ENCODE results near the gene LMO7. TPM values are rescaled to one million over a fixed set of nuclear protein-coding genes. Genes with fewer than 3 reads are reported as not detected.
"Not testable (repeated sequence)": the region's sequence is repeated elsewhere in the genome, so short reads cannot be mapped to it uniquely, and the experiment has no call there.

The LMO7 gene
- total RNA-seq, 1 experiment from 2014 or later = 11.8 TPM

DNA sequence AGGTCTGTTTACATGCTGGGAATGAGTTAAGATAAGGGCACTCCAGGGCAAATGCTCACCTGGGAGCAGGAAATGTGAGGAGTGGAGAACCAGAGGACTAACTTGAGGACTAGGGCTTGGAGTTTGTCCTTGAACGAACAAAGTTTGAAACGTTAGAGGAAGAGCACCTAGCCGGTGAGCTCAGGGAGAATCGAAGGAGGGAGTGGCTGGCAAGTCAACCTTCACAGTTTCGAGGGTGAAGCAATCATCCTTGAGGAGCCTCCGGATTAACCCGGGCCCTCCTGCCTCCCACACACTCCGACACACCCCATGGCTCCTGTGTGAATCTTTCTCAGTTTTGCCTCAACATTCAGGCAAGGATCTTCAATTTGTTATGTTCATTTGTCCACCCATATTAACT, 58.6 kb downstream of the LMO7 start:
- ChIA-PET CTCF (interaction anchor here (1.2 kb wide), 1 partner anchor 20 kb away, joined by 4 read pairs; no protein-coding TSS in a partner anchor), POLR2A (no interaction called here)
- no peak overlapping the region for H3K4me3 ChIP-seq (ENCODE audit: low read depth in 2 of 2, low read length in 2 of 2)
- ATAC-seq (no peak), DNase-seq (ENCODE audit: low read depth, low spot score) (no peak)
- in situ Hi-C loops (cut with HindIII; ENCODE audit: low pct_unique_long_range_greater_than_20kb, low sequenced_read_pairs) (no loop called here), intact Hi-C loops (cut with micrococcal nuclease; ENCODE audit: unreplicated experiment) (loop anchor here (2.0 to 5.0 kb wide), 4 partner anchors 103 to 1208 kb away; no protein-coding TSS in a partner anchor)
- no peak overlapping the region for H3K27ac ChIP-seq (ENCODE audit: low read length)
- H3K27me3 ChIP-seq (ENCODE audit: control insufficient read depth, insufficient read depth, low read length) = no peaks in the 10 kb centered on the region
- no peaks in the 10 kb centered on the region for H3K36me3 ChIP-seq (ENCODE audit: control insufficient read depth, insufficient read depth, low read length)
- no TSS peak for BruUV-seq (replicated peaks)
- TF ChIP-seq, protein P1, sequence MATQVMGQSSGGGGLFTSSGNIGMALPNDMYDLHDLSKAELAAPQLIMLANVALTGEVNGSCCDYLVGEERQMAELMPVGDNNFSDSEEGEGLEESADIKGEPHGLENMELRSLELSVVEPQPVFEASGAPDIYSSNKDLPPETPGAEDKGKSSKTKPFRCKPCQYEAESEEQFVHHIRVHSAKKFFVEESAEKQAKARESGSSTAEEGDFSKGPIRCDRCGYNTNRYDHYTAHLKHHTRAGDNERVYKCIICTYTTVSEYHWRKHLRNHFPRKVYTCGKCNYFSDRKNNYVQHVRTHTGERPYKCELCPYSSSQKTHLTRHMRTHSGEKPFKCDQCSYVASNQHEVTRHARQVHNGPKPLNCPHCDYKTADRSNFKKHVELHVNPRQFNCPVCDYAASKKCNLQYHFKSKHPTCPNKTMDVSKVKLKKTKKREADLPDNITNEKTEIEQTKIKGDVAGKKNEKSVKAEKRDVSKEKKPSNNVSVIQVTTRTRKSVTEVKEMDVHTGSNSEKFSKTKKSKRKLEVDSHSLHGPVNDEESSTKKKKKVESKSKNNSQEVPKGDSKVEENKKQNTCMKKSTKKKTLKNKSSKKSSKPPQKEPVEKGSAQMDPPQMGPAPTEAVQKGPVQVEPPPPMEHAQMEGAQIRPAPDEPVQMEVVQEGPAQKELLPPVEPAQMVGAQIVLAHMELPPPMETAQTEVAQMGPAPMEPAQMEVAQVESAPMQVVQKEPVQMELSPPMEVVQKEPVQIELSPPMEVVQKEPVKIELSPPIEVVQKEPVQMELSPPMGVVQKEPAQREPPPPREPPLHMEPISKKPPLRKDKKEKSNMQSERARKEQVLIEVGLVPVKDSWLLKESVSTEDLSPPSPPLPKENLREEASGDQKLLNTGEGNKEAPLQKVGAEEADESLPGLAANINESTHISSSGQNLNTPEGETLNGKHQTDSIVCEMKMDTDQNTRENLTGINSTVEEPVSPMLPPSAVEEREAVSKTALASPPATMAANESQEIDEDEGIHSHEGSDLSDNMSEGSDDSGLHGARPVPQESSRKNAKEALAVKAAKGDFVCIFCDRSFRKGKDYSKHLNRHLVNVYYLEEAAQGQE (IDR thresholded peaks at IDR 0.05; ENCODE audit: insufficient read depth in 1 of 2, low read depth in 2 of 2, low read length in 1 of 2) = no peak
- TF ChIP-seq SIN3A (IDR thresholded peaks at IDR 0.05; ENCODE audit: borderline replicate concordance, insufficient read depth, low read depth, low read length) (no peak), POLR2AphosphoS5 (IDR thresholded peaks at IDR 0.05; ENCODE audit: low read depth, low read length) (no peak), TCF7L2 (IDR thresholded peaks at IDR 0.05; ENCODE audit: low read depth, low read length) (no peak)
- TF ChIP-seq, protein P2, sequence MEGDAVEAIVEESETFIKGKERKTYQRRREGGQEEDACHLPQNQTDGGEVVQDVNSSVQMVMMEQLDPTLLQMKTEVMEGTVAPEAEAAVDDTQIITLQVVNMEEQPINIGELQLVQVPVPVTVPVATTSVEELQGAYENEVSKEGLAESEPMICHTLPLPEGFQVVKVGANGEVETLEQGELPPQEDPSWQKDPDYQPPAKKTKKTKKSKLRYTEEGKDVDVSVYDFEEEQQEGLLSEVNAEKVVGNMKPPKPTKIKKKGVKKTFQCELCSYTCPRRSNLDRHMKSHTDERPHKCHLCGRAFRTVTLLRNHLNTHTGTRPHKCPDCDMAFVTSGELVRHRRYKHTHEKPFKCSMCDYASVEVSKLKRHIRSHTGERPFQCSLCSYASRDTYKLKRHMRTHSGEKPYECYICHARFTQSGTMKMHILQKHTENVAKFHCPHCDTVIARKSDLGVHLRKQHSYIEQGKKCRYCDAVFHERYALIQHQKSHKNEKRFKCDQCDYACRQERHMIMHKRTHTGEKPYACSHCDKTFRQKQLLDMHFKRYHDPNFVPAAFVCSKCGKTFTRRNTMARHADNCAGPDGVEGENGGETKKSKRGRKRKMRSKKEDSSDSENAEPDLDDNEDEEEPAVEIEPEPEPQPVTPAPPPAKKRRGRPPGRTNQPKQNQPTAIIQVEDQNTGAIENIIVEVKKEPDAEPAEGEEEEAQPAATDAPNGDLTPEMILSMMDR (IDR thresholded peaks at IDR 0.05) = no peak
- no peaks in the 10 kb centered on the region for H3K9me3 ChIP-seq (ENCODE audit: control insufficient read depth, insufficient read depth, low read depth, low read length)
- H3K4me1 ChIP-seq (ENCODE audit: control insufficient read depth, insufficient read depth, low read length) = no peaks in the 10 kb centered on the region

DNA sequence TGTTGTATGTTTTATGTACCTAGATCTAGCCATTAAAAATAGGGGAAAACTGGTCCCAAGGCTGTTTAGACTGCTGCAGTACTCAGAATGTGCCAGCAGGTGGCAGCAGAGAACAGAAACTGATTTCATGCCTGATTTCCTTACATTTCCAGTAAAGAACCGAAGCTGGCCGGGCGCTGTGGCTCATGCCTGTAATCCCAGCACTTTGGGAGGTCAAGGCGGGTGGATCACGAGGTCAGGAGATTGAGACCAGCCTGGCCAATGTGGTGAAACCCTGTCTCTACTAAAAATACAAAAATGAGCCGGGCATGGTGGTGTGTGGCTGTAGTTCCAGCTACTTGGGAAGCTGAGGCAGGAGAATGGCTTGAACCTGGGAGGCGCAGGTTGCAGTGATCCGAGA, 59.8 kb downstream of the LMO7 start:
- POLR2A ChIA-PET = interaction anchor here (0.6 kb wide), 2 partner anchors 46 to 1331 kb away, joined by 3 to 10 read pairs; partner anchors contain the start of gene FBXL3
- TF ChIP-seq, protein P2 (IDR thresholded peaks at IDR 0.05) = peak; percentile 84

More for the DNA sequence above, 59.8 kb downstream of the LMO7 start:
- in situ Hi-C loops (cut with HindIII; ENCODE audit: low pct_unique_long_range_greater_than_20kb, low sequenced_read_pairs); H3K36me3 ChIP-seq (ENCODE audit: control insufficient read depth, insufficient read depth, low read length); BruUV-seq (replicated peaks); H3K27ac ChIP-seq (ENCODE audit: low read length); H3K9me3 ChIP-seq (ENCODE audit: control insufficient read depth, insufficient read depth, low read depth, low read length); H3K4me3 ChIP-seq (ENCODE audit: low read depth in 2 of 2, low read length in 2 of 2); H3K4me1 ChIP-seq (ENCODE audit: control insufficient read depth, insufficient read depth, low read length); DNase-seq (ENCODE audit: low read depth, low spot score); H3K27me3 ChIP-seq (ENCODE audit: control insufficient read depth, insufficient read depth, low read length): not testable (repeated sequence)
- CTCF ChIA-PET = interaction anchor here (0.8 to 1.6 kb wide), 5 partner anchors 9 to 174 kb away, joined by 3 to 4 read pairs (median 3); no protein-coding TSS in a partner anchor
- peak; percentile 73; the same call in 1 of the 2 replicates for ATAC-seq
- intact Hi-C loops (cut with micrococcal nuclease; ENCODE audit: unreplicated experiment) = loop anchor here (2.0 to 5.0 kb wide), 4 partner anchors 101 to 1206 kb away; no protein-coding TSS in a partner anchor

Data from Panc1 (cell line).